Eye (tissue), 1 donor: ENCODE data around the gene PTGES3.
A peak's percentile ranks its signal among the peaks of the same experiment; 100 is the strongest.
"Not testable (repeated sequence)": the region's sequence is repeated elsewhere in the genome, so short reads cannot be mapped to it uniquely, and the experiment has no call there.

Experiments used
- DNase-seq: peaks from one replicate; pipeline ENCODE4 v3.0.0-alpha.2; 2015

Gene PTGES3

DNA sequence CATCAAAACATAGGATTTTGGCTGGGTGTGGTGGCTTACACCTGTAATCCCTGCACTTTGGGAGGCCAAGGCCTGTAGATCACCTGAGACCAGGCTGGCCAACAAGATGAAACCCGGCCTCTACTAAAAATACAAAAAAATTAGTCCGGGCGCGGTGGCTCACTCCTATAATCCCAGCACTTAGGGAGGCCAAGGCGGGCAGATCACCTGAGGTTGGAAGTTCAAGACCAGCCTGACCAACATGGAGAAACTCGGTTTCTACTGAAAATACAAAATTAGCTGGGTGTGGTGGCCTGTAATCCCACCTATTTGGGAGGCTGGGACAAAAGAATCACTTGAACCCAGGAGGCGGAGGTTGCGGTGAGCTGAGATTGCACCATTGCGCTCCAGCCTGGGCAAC is 40.1 kb downstream of the PTGES3 start:
- not testable (repeated sequence) for DNase-seq

DNA sequence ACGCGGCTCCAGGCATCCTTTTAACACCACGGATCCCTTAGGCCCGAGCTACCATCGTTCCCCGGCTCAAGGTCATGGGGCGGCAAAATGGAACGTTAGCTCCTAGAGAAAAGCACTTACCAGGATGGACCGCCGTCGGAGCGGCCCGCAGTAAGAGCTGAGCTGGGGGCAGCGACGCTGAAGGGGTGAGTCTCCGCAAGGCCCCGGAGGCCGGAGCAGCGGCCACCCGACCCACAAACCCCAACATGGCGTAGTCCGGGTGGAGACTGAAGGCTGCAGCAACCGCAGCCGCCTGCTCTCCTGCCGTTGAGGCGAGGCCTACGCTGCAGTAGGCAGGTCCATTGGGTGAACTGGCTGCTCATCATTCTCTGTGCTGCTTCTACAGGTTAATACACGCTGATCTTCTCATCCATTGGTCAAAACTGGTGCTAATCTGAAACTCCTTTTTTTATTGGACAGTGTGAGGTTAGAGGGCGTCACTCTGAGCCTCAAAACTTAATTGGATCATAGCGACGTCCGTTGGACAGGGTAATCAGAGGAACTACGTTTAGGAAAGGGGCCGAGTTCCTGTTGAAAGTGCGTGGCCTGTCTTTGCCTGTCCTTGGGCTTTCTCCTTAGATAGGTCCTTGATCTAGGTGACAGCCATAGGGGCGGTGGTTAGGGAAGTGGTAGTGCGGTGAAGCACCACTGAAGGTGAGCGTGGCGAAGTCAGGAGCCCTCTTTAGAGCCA is 42.2 kb downstream of the PTGES3 start, which contains the start of gene ATP5F1B:
ATP5F1B (minus strand) TSS at position 268 of the 730 bp plus-strand sequence; CDS start at position 247, 21 bp downstream.
- DNase-seq, result peak; percentile 99

DNA sequence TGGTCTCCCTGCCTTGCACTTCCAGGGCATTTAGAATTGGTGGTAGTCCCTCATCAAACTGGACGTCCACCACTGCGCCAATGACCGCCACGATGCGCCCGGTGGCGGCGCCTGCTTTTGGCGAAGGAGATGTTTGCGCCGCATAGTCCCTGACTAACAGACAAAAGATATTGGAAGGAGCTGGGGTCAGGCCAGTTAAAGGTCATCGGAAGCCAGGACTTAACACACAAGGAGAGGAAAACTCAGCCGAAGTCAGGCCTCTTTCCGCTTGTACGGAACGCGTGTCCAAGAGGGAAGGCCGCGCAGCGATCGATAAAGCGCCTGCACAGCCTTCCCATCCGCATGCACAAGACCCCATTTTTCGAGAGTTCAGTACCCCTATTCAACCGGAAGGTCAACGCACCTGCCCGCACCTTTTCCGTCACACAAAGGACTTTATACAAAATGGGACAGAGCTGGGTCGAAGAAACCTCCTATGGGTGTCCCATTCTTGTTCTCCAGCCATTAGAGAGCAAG is 42.8 kb downstream of the PTGES3 start:
- DNase-seq, result no peak

DNA sequence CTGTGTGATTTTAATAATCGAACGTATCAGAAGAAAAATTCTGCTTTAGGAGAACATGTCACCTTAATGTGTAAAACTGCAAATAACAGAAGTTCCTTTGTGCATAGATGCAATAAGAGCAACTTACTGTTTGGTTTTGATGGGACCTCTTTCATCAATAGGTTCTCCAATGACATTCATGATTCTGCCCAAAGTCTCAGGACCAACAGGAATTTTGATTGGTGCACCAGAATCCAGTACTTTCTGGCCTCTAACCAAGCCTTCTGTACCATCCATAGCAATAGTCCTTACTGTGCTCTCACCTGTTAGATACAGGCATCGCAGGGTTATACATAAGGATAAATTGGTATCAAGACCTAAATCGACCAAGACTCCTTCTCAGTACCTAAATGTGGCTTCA is 43.4 kb downstream of the PTGES3 start:
- DNase-seq, result peak; percentile 17

DNA sequence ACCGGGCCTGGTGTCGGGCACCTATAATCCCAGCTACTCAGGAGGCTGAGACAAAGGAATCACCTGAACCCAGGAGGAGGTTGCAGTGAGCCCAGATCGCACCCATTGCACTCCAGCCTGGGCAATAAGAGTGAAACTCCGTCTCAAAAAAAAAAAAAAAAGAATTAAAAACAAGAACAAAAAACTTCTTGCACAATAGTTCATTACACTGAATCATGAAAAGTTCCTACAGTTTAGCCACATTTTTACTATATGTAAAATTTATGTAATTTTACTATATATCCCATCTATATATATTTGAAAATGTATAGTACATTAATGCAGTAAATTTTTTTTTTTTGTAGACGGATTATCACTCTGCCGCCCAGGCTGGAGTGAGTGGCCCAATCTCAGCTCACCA is 46.9 kb downstream of the PTGES3 start:
- no peak for DNase-seq

DNA sequence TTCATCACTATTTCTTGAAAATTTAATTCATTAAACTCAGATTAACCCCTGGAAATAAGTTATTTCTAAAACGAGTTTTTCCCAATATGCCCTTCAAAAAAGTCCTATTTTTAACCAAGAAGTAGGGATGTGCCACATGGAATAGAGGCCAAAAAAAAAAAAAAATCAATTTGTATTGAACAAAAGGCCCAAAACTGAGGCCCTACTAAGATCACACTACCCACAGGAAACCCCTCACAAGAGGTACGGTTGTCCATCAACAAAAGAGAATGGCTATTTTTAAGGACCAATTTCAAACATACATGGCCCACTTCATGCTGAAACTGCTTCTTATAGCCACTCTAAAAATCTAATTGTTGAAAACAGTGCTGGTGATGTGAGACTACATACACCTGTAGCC is 50.5 kb downstream of the PTGES3 start:
- DNase-seq, result no peak

DNA sequence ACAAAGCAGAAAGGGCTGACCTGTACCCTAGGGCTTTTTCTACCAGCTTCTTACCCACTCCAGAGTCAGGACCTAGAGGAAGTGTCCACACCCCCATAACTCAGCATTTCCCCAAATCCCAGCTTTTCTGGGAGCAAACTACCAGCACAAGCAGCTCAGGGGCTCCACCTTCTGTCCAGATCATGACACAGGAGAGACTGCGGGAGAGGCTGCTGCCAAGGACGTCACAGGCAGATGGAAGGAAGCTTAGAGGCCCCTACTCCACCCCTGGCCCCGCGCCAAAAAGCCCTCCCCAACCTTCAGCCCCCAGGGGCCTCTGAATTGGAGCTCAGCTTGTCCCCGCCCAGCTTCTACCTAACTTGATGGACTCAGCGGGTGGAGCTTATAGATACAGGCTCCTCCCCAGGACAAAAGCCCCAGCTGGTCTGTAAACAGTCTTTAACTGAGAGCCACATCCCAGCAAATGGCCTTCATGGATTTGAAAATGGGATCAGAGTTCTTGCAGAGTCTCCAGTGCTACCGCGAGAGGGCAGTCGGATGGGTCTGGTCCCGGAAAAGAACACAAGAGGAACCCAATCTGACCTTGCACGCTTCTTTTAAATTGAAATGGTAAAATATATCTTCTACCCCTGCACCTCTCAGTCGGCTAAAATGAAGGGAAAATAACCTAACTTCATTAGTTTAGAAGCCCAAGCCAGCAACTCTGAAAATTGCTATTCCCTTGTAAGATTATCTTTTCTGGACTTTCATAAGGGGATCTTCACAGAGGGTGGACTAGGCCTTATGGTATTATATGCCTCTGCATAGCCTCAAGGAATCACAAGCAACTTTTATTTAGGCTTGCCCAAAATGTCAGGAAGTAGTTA is 51.2 kb downstream of the PTGES3 start:
- peak; percentile 100 for DNase-seq

- DNase-seq, result peak; percentile 95
Measured at GRCh38 chr12:56635806-56636674, 52.0 kb downstream of the PTGES3 start.

GRCh38 chr12:56634837-56635791 is 53.0 kb downstream of the PTGES3 start:
- DNase-seq, result peak; percentile 82

DNA sequence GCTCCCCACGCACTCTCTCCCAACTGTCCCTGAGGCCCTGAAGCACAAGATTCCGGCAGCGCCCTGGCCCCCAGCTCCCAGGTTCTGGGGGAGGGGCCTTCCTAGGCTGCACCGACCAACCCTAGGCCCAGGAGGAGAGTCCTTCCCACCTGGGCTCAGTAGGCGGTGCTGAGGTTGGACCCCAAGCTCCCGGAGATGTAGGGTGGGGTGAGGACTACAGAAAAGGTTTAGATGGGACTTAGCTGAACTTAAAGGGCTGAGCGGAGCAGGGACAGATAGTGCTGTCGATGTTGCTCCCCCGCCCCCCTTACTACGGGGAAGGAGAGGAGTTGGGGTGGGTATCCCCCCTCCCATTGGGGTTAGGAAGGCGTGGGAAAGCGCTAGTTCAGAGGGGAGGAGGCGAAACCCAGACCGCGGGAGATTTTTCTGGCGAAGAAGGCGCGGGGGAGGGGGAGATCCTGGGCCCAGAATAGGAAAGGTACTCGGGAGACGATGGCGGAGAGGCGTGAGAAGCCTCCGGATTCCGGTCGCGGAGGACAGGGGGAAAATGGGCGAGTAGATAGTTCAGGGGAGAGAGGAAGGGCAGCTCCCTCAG is 53.7 kb downstream of the PTGES3 start:
- peak; percentile 59 for DNase-seq

- no peak for DNase-seq
Measured at GRCh38 chr12:56633468-56634241, 54.4 kb downstream of the PTGES3 start.

- peak; percentile 30 for DNase-seq
Measured at GRCh38 chr12:56632701-56633467, 55.2 kb downstream of the PTGES3 start.

GRCh38 chr12:56631790-56632700 is 56.0 kb downstream of the PTGES3 start:
- peak; percentile 73 for DNase-seq

DNA sequence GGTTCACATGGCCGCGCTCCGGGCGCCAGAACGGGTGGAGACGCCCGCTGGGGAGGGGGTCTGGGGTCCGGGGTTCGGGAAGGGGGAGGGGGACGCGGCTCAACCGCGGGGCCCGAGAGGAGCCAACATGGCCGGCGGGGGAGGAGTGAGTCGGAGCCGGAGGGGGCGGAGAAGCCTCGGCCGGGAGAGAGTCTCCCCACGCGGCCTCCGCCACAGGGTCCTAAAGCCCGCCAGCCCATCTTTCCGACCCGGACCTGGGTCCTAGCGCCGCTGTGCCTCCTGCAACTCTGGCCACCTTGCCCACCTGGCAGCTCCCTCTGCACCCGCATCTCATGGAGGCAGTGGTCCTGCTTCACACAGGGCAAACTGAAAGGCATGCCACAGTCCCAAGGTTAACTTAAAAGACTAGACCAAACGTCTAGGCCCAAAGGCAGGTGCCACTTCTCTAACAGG is 57.9 kb downstream of the PTGES3 start, which contains the start of gene BAZ2A:
BAZ2A (minus strand) TSS at position 147 of the 453 bp plus-strand sequence. CDS start 12,796 bp downstream, outside the sequence.
- peak; percentile 96 for DNase-seq

DNA sequence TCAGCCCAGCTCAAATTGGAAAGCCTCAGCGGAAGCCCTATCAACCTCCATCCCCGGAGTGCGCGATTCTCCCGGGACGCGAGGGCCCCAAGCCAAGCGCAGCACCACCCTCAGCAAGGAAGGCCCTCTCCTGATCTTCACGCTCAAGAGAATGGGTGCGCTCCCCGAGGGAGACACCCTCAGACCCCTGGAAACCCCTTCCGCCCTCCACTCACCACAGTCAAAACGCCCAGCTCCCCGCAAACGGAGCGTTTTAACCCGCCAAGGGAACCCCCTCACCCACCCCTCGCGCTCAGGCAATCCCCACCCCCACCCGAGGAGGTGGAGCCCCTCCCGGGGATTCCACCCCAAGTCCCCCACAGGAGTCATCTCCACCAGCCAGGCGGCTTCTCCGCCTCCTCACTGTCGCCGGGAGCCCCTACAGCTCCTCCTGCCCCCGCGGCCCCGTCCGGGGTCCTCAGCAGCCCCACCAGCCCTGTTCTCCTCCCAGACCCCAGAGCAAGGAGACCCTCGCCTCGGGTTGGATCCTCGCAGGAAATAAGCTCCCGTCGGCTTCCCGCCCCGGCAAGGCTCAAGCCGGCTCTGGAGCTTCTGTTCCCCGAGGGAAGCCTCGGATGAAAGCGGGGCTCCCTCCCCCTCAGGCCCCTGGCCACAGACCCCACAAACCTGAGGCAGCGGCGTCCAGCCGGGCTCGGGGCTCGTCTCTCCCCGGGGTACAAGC is 58.5 kb downstream of the PTGES3 start:
- no peak for DNase-seq

DNA sequence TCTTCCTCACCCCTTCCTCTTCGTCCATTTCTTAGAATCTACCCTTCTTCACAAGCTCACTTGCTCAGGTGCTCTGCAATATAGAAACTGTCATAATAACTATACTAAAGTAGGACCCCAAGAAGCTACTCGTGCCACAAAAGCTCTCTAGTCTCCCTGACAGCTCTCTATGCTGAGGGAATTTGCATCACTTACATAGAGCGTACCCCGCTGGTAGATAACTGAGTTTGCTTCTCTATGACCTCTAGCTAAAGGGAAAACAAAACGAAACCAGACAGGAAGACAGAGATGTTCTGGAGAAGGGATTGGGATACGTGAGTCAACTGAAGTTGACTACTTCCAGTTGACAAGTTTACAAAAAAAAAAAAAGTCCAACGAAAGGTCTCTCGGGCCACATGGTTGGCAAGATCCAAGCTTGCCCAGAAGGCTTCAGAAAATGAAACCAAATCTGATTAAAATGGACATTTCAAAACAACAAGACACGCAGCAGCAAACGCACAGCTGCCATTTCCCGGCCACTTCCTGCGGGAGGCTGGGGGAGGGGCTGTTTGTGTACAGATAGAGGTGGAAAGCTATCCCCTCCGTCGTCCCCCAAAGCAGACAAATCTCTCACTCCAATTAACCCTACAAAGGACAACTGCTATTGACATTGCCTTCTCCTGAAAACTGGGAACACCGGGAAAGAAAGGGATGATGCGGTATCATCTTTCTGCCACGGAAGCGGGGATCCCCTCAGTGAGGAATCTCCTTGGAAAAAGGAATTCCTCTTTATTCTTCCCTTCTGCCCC is 59.2 kb downstream of the PTGES3 start:
- peak; percentile 81 for DNase-seq
